Mesodermal cell (in vitro differentiated cells): Measurements from ENCODE around the gene CYSTM1.

Experiments
- H3K27ac ChIP-seq: 2 replicates; pipeline ENCODE4 v1.7.0; 2013; ENCODE audit warnings: mild to moderate bottlenecking, low read depth, low read length, moderate library complexity; ENCODE audit not compliant: severe bottlenecking
- H3K36me3 ChIP-seq: 2 replicates; pipeline ENCODE4 v1.7.1; 2013; ENCODE audit warnings: mild to moderate bottlenecking, low read length, moderate library complexity; ENCODE audit not compliant: control insufficient read depth, insufficient read depth
- H3K4me1 ChIP-seq: one replicate; pipeline ENCODE4 v1.7.1; 2013; ENCODE audit warnings: mild to moderate bottlenecking, low read length; ENCODE audit not compliant: insufficient read depth, control insufficient read depth, poor library complexity, severe bottlenecking
- H3K4me3 ChIP-seq: 2 replicates; pipeline ENCODE4 v1.7.0; 2013; ENCODE audit warnings: low read length, control low read depth, mild to moderate bottlenecking; ENCODE audit not compliant: insufficient read depth, poor library complexity, severe bottlenecking; ENCODE audit errors: extremely low read depth
- H3K9me3 ChIP-seq: 2 replicates; pipeline ENCODE4 v1.7.1; 2013; ENCODE audit warnings: mild to moderate bottlenecking, low read length, moderate library complexity; ENCODE audit not compliant: control insufficient read depth
- WGBS, 2 experiments: methylation state at CpG; one replicate each; pipeline ENCODE4 v1.1.5; 2013; ENCODE audit warnings: missing lambda C conversion rate in 2 of 2; ENCODE audit not compliant: insufficient coverage in 2 of 2; 5-methylcytosine and 5-hydroxymethylcytosine counted together

Gene CYSTM1

GRCh38 chr5:140238756-140239155 lies 63.8 kb downstream of the CYSTM1 start:
- Histone ChIP-seq H3K36me3 (peaks cover 2% of the 10 kb centered on the region), H3K9me3 (no peaks in the 10 kb centered on the region), H3K4me3 (no peak overlapping the region), H3K4me1 (peaks cover 19% of the 10 kb centered on the region), H3K27ac (no peak overlapping the region)
- 79 to 96% methylated on average over 2 to 6 of the region's 6 CpGs for WGBS, 2 experiments

GRCh38 chr5:140239461-140239860 lies 64.5 kb downstream of the CYSTM1 start:
- H3K4me3 ChIP-seq, result no peak overlapping the region
- H3K27ac ChIP-seq, result no peak overlapping the region
- H3K4me1 ChIP-seq, result peaks cover 19% of the 10 kb centered on the region
- peaks cover 9% of the 10 kb centered on the region for H3K36me3 ChIP-seq
- no peaks in the 10 kb centered on the region for H3K9me3 ChIP-seq
- 81 to 83% methylated on average over 2 to 3 of the region's 5 CpGs for WGBS, 2 experiments

- Histone ChIP-seq H3K4me3 (no peak overlapping the region), H3K36me3 (peaks cover 14% of the 10 kb centered on the region), H3K9me3 (no peaks in the 10 kb centered on the region), H3K27ac (no peak overlapping the region), H3K4me1 (peaks cover 25% of the 10 kb centered on the region)
- WGBS, 2 experiments, result 50 to 55% methylated on average over 4 to 8 of the region's 11 CpGs
Observed at GRCh38 chr5:140239939-140240700, 65.1 kb downstream of the CYSTM1 start.

GRCh38 chr5:140240987-140241706 lies 66.2 kb downstream of the CYSTM1 start:
- Histone ChIP-seq H3K27ac (peak overlapping the region; percentile 68), H3K36me3 (peaks cover 15% of the 10 kb centered on the region), H3K4me3 (no peak overlapping the region), H3K4me1 (peaks cover 33% of the 10 kb centered on the region), H3K9me3 (no peaks in the 10 kb centered on the region)
- WGBS, 2 experiments, result 59 to 73% methylated on average over 8 to 9 of the region's 9 CpGs

- H3K9me3 ChIP-seq, result no peaks in the 10 kb centered on the region
- peak overlapping the region; percentile 68 for H3K27ac ChIP-seq
- no peak overlapping the region for H3K4me3 ChIP-seq
- peaks cover 15% of the 10 kb centered on the region for H3K36me3 ChIP-seq
- peaks cover 39% of the 10 kb centered on the region for H3K4me1 ChIP-seq
- WGBS, 2 experiments, result 86% methylated on average over 4 of the region's 5 CpGs; no CpG with 5 or more reads in 1 of the 2 experiments
Observed at GRCh38 chr5:140242099-140242498, 67.1 kb downstream of the CYSTM1 start.

- WGBS, 2 experiments, result 93 to 100% methylated on average over 3 to 4 of the region's 4 CpGs
- H3K27ac ChIP-seq, result no peak overlapping the region
- H3K9me3 ChIP-seq, result no peaks in the 10 kb centered on the region
- H3K4me1 ChIP-seq, result peaks cover 48% of the 10 kb centered on the region
- peaks cover 15% of the 10 kb centered on the region for H3K36me3 ChIP-seq
- H3K4me3 ChIP-seq, result no peak overlapping the region
Observed at GRCh38 chr5:140242890-140243585, 68.0 kb downstream of the CYSTM1 start.

- Histone ChIP-seq H3K4me3 (no peak overlapping the region), H3K9me3 (no peaks in the 10 kb centered on the region), H3K4me1 (peaks cover 48% of the 10 kb centered on the region), H3K27ac (no peak overlapping the region), H3K36me3 (peaks cover 15% of the 10 kb centered on the region)
- 88 to 100% methylated on average over 2 to 3 of the region's 4 CpGs for WGBS, 2 experiments
Observed at GRCh38 chr5:140243706-140244250, 68.8 kb downstream of the CYSTM1 start.

- Histone ChIP-seq H3K27ac (no peak overlapping the region), H3K36me3 (peaks cover 23% of the 10 kb centered on the region), H3K4me1 (peaks cover 54% of the 10 kb centered on the region), H3K9me3 (no peaks in the 10 kb centered on the region), H3K4me3 (no peak overlapping the region)
- 19 to 21% methylated on average over 10 of the region's 14 CpGs for WGBS, 2 experiments
Observed at GRCh38 chr5:140244525-140245025, 69.6 kb downstream of the CYSTM1 start.

- WGBS, 2 experiments, result 83 to 100% methylated on average over 2 to 3 of the region's 5 CpGs
Observed at GRCh38 chr5:140245341-140245740, 70.4 kb downstream of the CYSTM1 start.

GRCh38 chr5:140245926-140246325 lies 70.9 kb downstream of the CYSTM1 start:
- H3K27ac ChIP-seq, result peak overlapping the region; percentile 76
- no peaks in the 10 kb centered on the region for H3K9me3 ChIP-seq
- 78 to 84% methylated on average over 4 to 5 of the region's 7 CpGs for WGBS, 2 experiments
- peaks cover 36% of the 10 kb centered on the region for H3K36me3 ChIP-seq
- peaks cover 58% of the 10 kb centered on the region for H3K4me1 ChIP-seq
- H3K4me3 ChIP-seq, result no peak overlapping the region

More at GRCh38 chr5:140245341-140245740, 70.4 kb downstream of the CYSTM1 start:
- no peaks in the 10 kb centered on the region for H3K9me3 ChIP-seq
- H3K4me1 ChIP-seq, result peaks cover 58% of the 10 kb centered on the region
- H3K4me3 ChIP-seq, result no peak overlapping the region
- H3K27ac ChIP-seq, result peak overlapping the region; percentile 18
- peaks cover 30% of the 10 kb centered on the region for H3K36me3 ChIP-seq
